ENCODE measurements around the gene ILKAP. TPM values are rescaled to one million over a fixed set of nuclear protein-coding genes. Genes with fewer than 3 reads are reported as not detected.
"Not testable (repeated sequence)": the region's sequence is repeated elsewhere in the genome, so short reads cannot be mapped to it uniquely, and the experiment has no call there.

Gene ILKAP
- total RNA-seq, 1 donor from 2014 or later = 70.2 TPM

DNA sequence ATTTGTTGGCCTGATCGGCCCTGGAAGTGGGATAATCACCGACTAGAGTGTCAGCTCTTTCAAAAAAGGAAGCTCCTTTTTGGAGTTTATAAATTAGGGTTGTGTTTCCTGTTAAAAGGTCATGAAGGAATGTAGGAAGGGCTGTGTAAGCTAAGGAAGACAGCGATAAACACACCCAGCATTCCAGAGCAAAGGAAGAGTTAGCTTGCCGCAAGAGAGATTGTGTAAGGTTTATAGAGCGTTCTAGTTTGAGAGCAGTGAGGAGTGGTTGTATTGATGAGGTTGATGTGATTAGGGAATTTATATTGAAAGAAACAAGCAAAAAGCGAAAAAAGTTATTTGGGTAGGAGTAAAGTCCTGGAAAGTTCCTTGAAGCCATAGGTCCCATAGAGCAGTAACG is 3.5 kb upstream of the ILKAP start:
- intact Hi-C loops (cut with micrococcal nuclease) = no loop called here

DNA sequence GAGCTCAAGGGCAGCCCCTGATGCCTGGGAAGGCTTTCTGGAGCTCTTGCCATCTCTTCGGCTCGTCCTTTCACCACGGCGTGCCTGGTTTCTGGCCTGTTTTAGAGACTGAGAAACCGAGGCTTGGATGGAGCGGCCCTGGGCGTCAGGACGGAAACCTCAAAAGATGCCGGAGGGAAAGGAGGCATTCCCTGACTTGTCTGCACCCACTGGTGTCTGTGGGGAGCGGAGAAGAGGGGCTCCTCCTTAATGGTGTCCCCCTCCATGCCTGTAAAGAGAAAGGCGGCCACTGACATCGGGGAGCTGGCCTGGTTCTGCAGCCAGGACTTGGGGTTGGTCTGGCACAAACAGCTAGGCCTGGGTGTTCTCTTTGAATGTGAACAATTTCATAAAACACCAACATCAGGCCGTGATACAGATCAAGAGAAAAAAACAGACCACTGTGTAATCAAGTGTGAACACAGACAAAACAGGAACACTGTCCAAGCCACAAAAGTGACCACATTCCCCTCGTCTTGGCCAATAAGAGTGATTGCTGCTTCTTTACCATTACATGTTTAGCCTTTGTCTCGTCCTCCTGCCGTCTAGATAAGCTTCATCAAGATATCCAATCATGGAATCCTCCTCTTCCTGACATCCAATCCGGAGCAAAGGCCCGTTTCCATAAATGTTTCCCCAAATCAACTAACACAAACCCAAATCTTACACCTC is 633 bp upstream of the ILKAP start:
- intact Hi-C loops (cut with micrococcal nuclease) = loop anchor here (1.0 to 5.0 kb wide), 8 partner anchors 27 to 502 kb away; partner anchors contain the start of genes ASB1, HES6 and PER2

DNA sequence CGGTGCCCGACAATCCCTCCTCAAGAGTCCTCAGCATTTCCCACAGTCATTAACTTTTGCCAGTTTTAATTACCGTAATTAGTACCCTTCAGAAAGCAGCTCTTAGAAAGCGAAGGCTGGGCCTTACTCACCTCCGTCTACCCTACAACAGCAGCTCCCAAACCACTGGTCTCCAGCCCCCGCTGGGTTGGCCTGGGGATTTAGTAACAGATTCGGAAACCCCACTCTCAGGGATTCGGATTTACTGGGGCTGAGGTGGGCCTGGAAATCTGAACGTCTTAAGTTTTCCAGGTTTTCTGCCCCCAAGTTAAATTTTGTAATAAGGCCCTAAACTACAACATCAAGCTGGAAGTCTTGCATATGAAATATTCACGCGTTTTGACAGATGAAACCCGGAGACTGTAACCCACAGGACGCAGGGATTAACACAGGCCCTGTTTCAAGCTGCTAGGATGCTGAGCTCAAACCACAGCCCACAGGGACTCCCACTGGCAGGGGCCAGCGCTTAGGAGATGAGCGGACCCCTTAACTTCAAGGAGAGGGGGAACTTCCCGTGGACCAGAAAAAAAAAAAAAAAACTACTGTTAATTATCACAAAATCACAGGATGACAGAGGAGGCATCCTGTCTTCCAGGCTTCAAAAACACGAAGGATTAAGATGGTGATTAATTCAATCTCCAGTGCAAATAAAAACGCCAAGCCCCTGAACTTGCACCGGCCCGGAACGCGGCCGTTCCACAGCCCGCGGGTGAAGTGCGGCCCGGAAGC is 985 bp downstream of the ILKAP start:
- intact Hi-C loops (cut with micrococcal nuclease) = loop anchor here (1.0 to 5.0 kb wide), 8 partner anchors 29 to 500 kb away; partner anchors contain the start of genes ASB1, HES6 and PER2

DNA sequence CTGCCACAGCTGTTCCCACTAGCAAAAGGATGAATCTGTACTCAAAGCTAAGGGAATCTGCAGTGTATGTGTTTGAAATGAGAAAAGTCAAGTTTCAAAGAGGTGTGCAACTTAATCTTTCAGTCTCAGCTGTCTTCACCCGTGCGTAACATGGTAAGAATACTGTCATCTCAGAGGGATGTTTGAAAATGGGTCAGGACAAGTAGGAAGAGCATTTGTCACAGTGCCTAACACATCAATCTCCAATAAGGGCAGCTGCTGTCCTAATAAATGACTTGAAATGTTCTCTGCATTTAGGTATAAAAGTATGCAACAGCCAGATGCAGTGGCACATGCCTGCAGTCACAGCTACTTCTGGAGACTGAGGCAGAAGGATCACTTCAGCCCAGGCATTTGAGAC is 13.1 kb downstream of the ILKAP start:
- intact Hi-C loops (cut with micrococcal nuclease) = no loop called here

DNA sequence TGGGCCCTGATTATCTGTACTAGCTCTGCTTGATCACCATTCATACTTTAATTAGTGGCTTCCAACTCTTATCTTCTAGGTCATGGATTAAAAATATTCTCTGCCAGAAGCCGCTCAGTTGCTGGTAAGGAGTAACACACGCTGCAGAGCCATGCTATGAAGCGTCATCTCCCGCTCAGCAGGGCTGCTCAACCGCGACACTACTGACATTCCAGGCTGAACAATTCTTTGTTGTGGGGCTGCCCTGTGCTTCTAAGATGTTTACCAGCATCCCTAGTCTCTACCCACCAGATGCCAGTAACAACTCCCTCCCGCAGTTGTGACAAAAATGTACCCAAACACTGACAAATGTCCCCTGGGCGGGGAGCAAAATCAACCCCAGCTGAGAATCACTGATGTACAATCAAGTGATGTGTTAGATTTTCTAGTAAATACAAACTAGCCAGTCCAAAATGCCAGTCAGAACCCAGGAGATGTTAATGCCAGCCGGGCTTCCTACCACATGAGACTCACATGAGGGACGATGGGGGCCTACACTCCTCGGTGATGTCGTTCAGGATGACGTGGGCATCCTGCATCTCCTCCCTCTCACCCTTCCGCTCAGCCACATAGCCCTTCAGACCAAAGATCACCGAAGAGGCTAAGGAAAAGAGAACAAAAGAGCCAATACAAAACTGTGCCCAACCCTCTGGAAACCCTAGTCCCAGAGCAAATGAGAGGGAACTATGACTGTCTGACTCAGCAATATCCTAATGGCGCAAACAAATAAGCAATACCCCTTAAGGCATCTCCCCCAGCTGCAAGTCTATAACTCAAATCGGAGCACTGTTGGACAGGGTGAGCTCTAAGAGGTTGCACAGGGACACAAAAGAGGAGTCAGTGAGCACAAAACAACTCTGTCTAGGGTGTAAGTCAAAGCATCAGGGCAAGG is 15.6 kb downstream of the ILKAP start:
- intact Hi-C loops (cut with micrococcal nuclease) = no loop called here

DNA sequence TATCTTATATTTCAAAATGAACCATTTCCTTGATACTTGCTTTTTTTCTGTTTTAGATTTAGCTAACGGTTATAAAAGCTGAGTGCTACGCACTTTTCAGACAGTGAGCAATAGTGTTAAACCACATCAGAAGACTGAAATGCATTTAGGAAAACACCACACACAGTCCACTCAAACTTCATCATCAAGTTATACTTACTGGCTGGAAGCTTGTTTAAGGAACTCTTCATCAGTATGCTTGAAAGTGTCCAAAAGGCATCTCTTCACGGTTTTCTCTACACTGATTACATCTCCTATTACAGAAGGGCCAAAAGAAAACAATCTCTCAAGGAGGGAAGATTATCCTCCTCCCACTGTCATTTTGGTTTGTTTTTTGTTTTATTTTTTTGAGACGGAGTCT is 19.7 kb downstream of the ILKAP start:
- intact Hi-C loops (cut with micrococcal nuclease) = no loop called here

DNA sequence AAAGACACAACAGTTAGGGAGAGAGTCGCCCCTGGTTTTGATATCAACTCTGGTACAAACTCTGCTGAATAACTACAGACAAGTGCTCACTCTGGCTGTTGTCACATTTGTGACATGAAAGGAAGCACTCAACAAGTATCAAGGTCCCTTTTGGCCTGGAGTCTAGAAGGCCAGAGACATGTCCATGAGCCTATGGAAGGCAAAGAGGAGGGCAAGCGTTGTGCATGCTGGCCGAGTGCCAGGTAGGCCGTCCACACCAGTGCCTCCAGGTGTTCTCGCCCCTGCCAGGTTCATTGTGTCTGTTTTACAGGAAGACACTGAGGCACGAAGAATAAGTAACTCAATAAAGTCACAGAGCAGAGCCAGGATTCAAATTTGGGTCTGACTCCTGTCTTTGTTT is 21.1 kb downstream of the ILKAP start:
- intact Hi-C loops (cut with micrococcal nuclease) = no loop called here

DNA sequence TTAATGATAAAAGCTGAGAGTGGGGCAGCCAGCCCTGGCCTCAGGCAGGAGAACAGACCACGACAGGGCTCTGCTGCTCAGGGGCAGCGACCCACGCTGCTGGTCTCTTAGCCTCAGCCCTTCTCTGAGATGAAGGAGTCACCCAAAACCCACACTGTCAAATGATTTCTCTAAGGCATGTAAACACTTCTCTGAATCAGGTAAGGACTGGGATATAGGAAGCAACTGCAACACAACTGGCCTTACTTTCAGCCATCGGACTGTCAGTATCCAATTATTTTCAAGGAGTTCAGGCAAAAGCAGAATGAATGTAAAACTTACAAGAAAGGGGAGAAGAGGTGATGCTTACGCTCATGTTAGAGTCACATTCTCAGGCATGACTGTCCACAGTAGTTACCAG is 22.9 kb downstream of the ILKAP start:
- intact Hi-C loops (cut with micrococcal nuclease) = no loop called here

DNA sequence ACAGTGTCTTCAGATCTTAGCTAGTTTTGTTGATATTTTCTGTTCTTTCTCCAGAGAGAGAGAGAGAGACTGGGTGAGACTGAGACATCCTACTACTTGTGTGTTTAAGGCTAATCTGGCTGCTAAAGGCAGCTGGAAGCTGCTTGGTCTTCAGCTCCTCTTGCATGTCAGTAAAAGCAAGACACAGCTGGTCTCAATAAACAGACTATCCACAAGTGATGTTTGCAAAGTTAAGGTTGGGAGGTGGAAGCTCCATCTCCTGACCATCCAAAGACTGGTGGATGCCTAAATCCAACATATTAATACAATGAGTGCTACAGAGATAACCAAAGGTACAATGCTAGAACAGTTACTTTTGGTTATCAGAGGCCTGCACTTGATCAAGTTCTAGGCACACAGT is 26.9 kb downstream of the ILKAP start:
- intact Hi-C loops (cut with micrococcal nuclease) = no loop called here

DNA sequence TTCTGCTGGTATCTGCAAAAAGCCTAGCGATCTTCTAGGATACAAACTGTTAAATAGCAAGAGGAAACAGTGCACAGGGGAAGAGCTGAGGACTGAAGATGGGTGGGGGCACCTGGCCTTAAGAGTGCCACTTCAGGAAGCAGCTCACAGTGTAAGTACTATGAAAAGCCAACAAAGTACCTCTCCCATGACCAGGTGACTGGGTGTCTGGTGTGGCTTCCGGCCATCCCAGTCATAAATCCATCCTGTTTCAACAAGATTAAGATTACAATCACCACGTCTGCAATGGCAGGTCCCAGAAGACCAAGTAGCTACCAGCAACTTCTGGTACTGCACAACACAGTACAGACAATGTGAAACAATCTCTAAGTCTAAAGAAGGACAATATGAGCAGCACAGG is 28.8 kb downstream of the ILKAP start:
- intact Hi-C loops (cut with micrococcal nuclease) = no loop called here

DNA sequence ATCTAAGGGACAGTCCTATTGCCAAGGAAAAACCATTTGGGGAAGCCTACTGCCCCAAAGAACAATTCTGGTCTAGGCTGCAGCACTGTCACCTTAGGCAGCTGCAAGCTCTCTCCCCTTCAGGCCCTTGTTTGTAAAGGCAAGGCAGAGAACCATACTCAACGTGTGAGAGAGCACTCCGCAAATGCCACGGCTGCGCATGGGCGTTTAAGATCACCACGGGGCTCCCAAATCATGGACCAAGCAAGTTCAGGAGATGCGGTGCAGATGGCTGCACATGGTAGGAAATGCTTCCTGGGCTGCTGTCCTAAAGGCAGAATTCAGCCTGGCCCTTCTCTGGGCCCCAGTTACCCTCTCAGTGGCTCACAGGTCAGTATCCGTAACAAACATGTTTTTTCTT is 29.2 kb downstream of the ILKAP start:
- intact Hi-C loops (cut with micrococcal nuclease) = no loop called here

DNA sequence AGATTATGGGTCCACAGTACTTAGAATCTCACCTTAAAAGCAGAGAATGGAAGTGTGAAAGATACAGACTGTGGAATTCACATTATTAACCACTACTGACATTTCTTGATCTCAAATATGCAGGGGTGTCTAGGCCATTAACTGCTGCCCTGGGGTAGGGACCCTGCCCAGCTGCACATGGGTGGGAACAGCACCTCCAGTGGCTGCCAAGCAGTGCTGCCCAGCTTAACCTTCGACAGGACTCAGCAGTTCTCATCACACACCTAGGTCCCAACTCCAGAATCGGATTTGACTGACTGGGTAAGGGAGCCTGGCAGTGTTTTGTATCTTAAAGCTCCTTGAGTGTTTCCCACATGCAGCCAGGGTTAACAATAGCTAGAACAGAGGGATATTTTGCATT is 29.8 kb downstream of the ILKAP start:
- intact Hi-C loops (cut with micrococcal nuclease) = no loop called here

DNA sequence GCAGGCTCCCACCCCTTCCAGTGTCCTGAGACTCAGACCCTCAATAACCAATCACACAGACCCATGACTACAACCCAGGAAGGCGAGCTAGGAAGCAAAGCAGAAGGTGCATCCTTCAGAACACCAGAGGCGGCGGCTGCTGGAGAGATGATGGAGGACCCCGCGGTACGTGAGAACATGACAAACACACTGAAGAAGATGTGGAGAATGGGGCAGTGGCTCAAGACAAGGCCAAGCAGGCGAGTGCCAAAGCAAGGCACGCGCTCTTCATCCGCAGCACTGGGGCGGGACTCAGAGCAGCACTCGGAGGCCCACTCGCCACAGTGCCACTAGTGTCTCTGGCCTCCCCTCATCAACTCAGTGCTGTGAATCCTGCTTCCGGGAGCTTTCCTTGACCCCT is 31.1 kb downstream of the ILKAP start:
- intact Hi-C loops (cut with micrococcal nuclease) = no loop called here

DNA sequence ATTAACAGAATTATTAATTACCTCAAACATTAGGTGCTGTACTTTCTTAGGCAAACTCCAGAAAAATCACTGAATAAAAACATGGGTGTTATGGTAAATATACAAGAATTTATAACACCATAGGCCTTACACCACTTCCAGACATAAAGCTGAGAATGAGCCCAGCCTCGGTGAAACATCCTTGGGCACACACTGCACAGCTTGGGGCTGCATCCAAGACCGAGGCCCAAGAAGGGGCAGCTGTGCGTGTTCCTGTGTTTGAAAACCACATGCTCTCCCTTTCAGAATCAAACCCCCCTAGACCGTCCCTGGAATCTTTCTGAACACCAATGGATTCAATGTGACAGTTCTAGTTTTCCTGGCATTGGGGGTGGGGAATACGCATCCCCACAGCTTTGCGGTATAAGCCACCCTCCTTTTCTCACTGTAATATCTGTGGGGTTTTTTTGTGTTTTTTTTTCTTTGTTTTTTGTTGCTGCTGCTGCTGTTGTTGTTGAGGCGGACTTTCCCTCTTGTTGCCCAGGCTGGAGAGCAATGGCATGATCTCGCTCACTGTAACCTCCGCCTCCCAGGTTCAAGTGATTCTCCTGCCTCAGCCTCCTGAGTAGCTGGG is 31.8 kb downstream of the ILKAP start:
- intact Hi-C loops (cut with micrococcal nuclease) = no loop called here

DNA sequence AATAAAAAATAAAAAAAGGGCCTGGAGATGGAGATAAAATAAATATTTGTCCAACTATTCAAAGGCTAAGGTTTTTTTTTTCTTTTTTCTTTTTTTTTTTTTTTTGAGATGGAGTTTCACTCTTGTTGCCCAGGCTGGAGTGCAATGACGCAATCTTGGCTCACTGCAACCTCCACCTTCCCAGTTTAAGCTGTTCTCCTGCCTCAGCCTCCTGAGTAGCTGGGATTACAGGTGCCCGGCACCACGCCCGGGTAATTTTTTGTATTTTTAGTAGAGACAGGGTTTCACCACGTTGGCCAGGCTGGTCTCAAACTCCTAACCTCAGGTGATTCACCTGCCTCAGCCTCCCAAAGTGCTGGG is 32.4 kb downstream of the ILKAP start:
- intact Hi-C loops (cut with micrococcal nuclease) = not testable (repeated sequence)

DNA sequence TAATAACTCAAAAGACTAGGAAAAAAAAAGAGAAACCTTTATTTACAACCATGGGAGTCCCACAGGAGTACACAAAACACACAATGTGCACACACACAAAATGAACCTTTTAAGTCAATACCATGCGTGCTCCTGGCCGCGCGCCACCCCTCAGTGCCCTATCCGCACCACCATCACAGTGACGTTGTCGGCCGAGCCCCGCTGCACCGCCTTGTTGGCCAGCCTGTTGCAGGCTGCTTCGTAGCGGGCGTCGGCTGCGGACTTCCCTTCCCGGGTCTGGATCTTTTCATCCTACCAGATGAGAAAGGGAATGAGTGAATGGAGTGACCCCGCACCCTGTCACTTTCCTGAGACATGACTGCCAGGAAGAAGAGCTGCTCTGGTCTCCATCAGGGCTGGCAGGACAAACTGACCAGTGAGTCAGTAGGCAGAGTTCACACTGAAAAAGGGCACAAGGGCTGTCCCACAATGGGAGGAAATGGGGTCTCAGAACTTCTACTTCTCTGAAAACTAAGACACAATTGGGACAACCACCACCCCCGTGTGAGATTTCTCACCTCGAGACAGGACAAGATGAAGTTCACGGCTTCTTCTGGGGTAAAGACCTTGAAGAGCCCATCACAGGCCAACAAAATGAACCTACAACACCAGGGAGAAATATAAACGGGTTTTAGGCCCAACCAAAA is 33.0 kb downstream of the ILKAP start:
- intact Hi-C loops (cut with micrococcal nuclease) = no loop called here

DNA sequence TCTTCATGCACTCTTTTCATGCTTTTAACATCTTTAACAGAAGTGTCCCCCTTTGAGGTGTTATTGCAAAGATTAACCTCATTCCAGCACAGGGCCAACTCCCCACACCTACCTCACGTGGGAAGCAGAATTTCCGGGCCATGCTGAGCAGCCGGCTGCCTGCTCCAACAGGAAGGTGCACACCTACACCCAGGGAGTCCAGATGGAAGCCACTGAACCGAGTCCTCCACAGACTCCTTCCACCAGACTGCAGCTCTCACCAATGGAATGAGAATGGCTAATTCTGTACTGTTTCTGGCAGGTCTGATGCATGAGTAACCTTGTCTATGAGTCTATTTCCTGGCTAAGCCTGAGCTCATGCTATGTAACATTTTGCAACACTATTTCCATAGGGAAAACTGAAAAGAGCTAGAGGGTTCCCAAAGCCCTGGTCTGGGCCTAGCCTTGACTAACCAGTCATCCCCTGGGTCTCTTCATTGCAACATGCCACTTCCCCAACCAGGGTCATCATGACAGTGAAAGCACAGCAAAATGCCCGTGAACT is 33.7 kb downstream of the ILKAP start:
- intact Hi-C loops (cut with micrococcal nuclease) = no loop called here

DNA sequence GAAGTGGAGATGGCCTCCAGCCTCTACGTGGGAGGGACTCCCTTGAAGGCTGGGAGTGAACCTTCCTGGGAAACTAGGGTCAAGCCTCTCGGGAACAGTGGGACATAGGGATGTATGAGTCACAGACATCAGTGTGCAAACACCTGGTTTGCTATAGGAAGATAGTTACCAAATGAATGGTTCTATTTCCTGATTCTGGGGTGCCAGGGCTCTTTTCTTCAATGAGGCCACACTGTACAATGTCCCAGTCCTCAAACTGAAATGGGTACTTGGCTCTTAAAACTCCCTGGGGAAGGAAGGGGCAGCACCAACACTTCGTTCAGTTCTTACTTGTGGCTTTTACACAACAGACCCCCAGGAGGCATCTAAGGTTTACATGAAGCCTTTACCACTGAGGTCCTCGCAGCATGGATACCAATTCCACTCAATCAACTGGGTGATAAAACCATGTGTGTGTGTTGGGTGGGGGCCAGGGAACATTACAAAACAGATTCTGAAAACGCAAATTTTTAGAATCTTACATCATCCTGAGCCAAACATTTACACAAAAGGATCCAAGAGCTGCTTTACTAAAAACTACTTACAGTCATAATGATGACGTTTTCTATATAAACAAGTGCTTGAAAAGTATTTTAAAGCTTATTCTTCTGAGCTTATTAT is 34.3 kb downstream of the ILKAP start:
- intact Hi-C loops (cut with micrococcal nuclease) = no loop called here

DNA sequence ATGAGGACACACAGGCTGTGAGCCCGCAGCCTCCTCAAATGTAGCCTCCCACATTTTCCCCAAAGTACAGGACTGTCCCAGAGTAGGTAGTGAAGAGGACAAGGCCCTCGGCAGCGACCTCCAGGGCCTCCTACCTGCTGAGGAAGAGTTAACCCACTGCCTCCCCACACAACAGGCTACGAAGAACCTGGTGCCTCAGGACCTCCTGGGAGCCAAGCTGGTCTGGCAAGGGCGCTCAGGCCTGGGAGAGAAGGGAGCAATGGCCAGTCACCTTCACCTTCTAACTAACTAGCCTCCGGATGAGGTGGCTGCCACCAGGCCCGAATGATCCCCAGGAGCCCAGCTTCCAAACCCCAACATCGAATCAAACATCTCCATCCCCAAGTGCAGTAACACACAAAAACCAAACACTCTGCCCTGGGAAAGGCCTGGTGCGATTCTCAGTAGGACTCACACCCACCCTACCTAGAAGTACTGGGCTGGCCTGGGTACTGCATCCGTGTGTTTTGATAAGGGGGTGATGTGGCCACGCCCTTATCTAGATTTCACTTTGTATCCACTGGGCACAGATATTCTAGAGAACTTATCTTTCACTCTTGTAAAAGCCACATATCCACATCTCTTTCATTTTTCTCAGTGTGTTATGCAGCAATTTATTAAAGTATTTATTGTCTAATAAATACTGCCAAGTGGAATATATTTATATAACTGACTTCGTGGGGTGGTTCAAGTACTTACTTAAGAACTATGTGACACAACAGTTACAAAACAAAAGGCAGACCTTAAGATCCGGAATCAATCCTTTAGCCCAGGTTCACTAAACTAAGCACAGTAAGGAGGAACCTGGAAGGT is 35.1 kb downstream of the ILKAP start:
- intact Hi-C loops (cut with micrococcal nuclease) = no loop called here

Data from T-helper 1 cell treated with Interleukin-12 subunit alpha and Interleukin-12 subunit beta and Interleukin-4 antibody, amounts not matched to agents 30 ng/mL and 1 ng/mL, for 36 hours (primary cell).